Natural killer cell (primary cell): Measurements from ENCODE around the gene CIITA. TPM values are rescaled to one million over a fixed set of nuclear protein-coding genes. Genes with fewer than 3 reads are reported as not detected.
A peak's percentile ranks its signal among the peaks of the same experiment; 100 is the strongest.

Experiments used
- ATAC-seq, 3 donors: fragments of 150-1000 bp in 2 of 3; fragments of 200-7000 bp in 1 of 3; cut with Tn5 transposase; 1 replicate in 1 of 3; 2 replicates in 2 of 3; pipeline ENCODE4 v1.10.0; 2021; ENCODE audit warnings: mild to moderate bottlenecking in 2 of 3, moderate library complexity in 2 of 3
- DNase-seq, 2 donors: peaks; one replicate each; pipeline versions ENCODE4 v3.0.0 to v3.0.0-alpha.2; 2013 to 2021; ENCODE audit warnings: mixed read lengths in 1 of 2
- H3K27ac ChIP-seq: one replicate; pipeline ENCODE4 v1.5.1; 2013; ENCODE audit warnings: mild to moderate bottlenecking, low read length
- H3K27me3 ChIP-seq: one replicate; pipeline ENCODE4 v1.6.1; 2013; ENCODE audit warnings: low read length; ENCODE audit not compliant: control insufficient read depth, insufficient read depth
- H3K36me3 ChIP-seq: one replicate; pipeline ENCODE4 v1.6.1; 2013; ENCODE audit warnings: low read length; ENCODE audit not compliant: control insufficient read depth, insufficient read depth
- H3K4me1 ChIP-seq: one replicate; pipeline ENCODE4 v1.6.1; 2013; ENCODE audit warnings: low read length; ENCODE audit not compliant: control insufficient read depth, insufficient read depth
- H3K4me3 ChIP-seq: one replicate; pipeline ENCODE4 v1.5.1; 2013; ENCODE audit warnings: low read length
- H3K9me3 ChIP-seq: one replicate; pipeline ENCODE4 v1.6.1; 2013; ENCODE audit warnings: low read length; ENCODE audit not compliant: control insufficient read depth, insufficient read depth
- H3K27ac Mint-ChIP-seq, 2 donors: one replicate each; pipeline ENCODE4 v1.8.0; 2022; ENCODE audit warnings: mild to moderate bottlenecking in 2 of 2, mixed read lengths in 2 of 2, moderate library complexity in 1 of 2
- H3K27me3 Mint-ChIP-seq, 2 donors: one replicate each; pipeline ENCODE4 v1.8.0; 2022; ENCODE audit warnings: low read depth in 2 of 2, mixed read lengths in 2 of 2
- H3K36me3 Mint-ChIP-seq: one replicate; pipeline ENCODE4 v1.8.0; 2022; ENCODE audit warnings: mixed read lengths
- H3K4me1 Mint-ChIP-seq, 2 donors: one replicate each; pipeline ENCODE4 v1.8.0; 2022; ENCODE audit warnings: mixed read lengths in 2 of 2
- H3K4me3 Mint-ChIP-seq: one replicate; pipeline ENCODE4 v1.8.0; 2022; ENCODE audit warnings: mild to moderate bottlenecking, moderate library complexity, mixed read lengths
- H3K9me3 Mint-ChIP-seq, 2 donors: one replicate each; pipeline ENCODE4 v1.8.0; 2022; ENCODE audit warnings: mixed read lengths in 2 of 2
- CTCF ChIP-seq: fragments of 200-600 bp; IDR thresholded peaks from one replicate; pipeline ENCODE4 v1.8.0; 2022; ENCODE audit warnings: antibody characterized with exemption
- WGBS: methylation state at CpG from one replicate; pipeline ENCODE4 v1.1.7; 2013; ENCODE audit warnings: missing lambda C conversion rate; ENCODE audit not compliant: insufficient coverage; 5-methylcytosine and 5-hydroxymethylcytosine counted together
- intact Hi-C: fragments of 100-400 bp; cut with micrococcal nuclease; formaldehyde crosslinking; loops from one replicate; pipeline ENCODE4 v1.14.2; 2022
- total RNA-seq, 4 donors: library from RNA; stranded (reverse); fragments of 120-200 nt in 1 of 4; gene quantifications; one replicate each; pipeline versions ENCODE4 v1.2.3 to v1.2.4, GENCODE V29; 2013 to 2022

Gene CIITA
- total RNA-seq, 3 donors from 2014 or later (not counting 1 experiment from before 2014, with no cell fraction given), result 11.5 to 17.7 (median 14.4) TPM

GRCh38 chr16:10964039-10964890 is 87.3 kb downstream of the CIITA start:
- Mint-ChIP-seq H3K9me3 (no peaks in the 10 kb centered on the region), H3K36me3 (no peaks in the 10 kb centered on the region), H3K4me3 (no peak overlapping the region), H3K27ac (no peak overlapping the region), H3K4me1 (peaks cover 8 to 12% of the 10 kb centered on the region in 2 donors), H3K27me3 (no peaks in the 10 kb centered on the region)
- no peak overlapping the region for H3K27ac ChIP-seq
- DNase-seq (peak; percentile 76 to 91), ATAC-seq (peak; percentile 85 to 97 (median 94))
- peak; percentile 96 for TF ChIP-seq CTCF
- 32% methylated on average over 17 of the region's 20 CpGs for WGBS
- peaks cover 11% of the 10 kb centered on the region for H3K4me1 ChIP-seq
- no peaks in the 10 kb centered on the region for H3K27me3 ChIP-seq
- no peak overlapping the region for H3K4me3 ChIP-seq
- intact Hi-C loops, result loop anchor here (2.0 kb wide), 2 partner anchors 393 to 443 kb away; no protein-coding TSS in a partner anchor
- H3K9me3 ChIP-seq, result no peaks in the 10 kb centered on the region
- H3K36me3 ChIP-seq, result peaks cover 21% of the 10 kb centered on the region

- Histone ChIP-seq H3K36me3 (peaks cover 21% of the 10 kb centered on the region), H3K9me3 (no peaks in the 10 kb centered on the region), H3K27ac (no peak overlapping the region), H3K4me3 (no peak overlapping the region), H3K4me1 (peaks cover 11% of the 10 kb centered on the region), H3K27me3 (no peaks in the 10 kb centered on the region)
- 77% methylated on average over 7 of the region's 8 CpGs for WGBS
- peaks cover 8 to 12% of the 10 kb centered on the region in 2 donors for H3K4me1 Mint-ChIP-seq
- ATAC-seq, result peak in 1 of 3 donors; percentile 32
- no peak for TF ChIP-seq CTCF
- DNase-seq, result peak in 1 of 2 donors; percentile 80
- H3K27ac Mint-ChIP-seq, result no peak overlapping the region
- no peak overlapping the region for H3K4me3 Mint-ChIP-seq
- no peaks in the 10 kb centered on the region for H3K9me3 Mint-ChIP-seq
- no peaks in the 10 kb centered on the region for H3K36me3 Mint-ChIP-seq
- no peaks in the 10 kb centered on the region for H3K27me3 Mint-ChIP-seq
- intact Hi-C loops, result loop anchor here (2.0 kb wide), 2 partner anchors 392 to 442 kb away; no protein-coding TSS in a partner anchor
These were observed 87.9 kb downstream of the CIITA start for GRCh38 chr16:10964891-10965326.

- Histone ChIP-seq H3K4me3 (no peak overlapping the region), H3K27me3 (no peaks in the 10 kb centered on the region), H3K4me1 (peaks cover 11% of the 10 kb centered on the region), H3K27ac (no peak overlapping the region), H3K9me3 (no peaks in the 10 kb centered on the region), H3K36me3 (peaks cover 24% of the 10 kb centered on the region)
- peak in 1 of 2 donors; percentile 42 for DNase-seq
- H3K27ac Mint-ChIP-seq, result no peak overlapping the region
- H3K9me3 Mint-ChIP-seq, result no peaks in the 10 kb centered on the region
- intact Hi-C loops, result loop anchor here (2.0 kb wide), 2 partner anchors 391 to 441 kb away; no protein-coding TSS in a partner anchor
- no peak overlapping the region for H3K4me3 Mint-ChIP-seq
- WGBS, result 66% methylated on average over 6 of the region's 6 CpGs
- peaks cover 8 to 12% of the 10 kb centered on the region in 2 donors for H3K4me1 Mint-ChIP-seq
- no peak for TF ChIP-seq CTCF
- no peaks in the 10 kb centered on the region for H3K36me3 Mint-ChIP-seq
- no peaks in the 10 kb centered on the region for H3K27me3 Mint-ChIP-seq
- no peak for ATAC-seq
These were observed 88.5 kb downstream of the CIITA start for GRCh38 chr16:10965440-10966061.
